OCI-LY7 (cell line): ENCODE measurements around the gene GXYLT2.

Experiments used
- CTCF ChIP-seq: fragments of 200-600 bp; sonication (generic); conservative IDR thresholded peaks from 2 replicates; pipeline ENCODE4 v1.5.1; 2014; ENCODE audit warnings: mild to moderate bottlenecking, antibody characterized with exemption, low read length, moderate library complexity, mixed read lengths
- EZH2phosphoT487 ChIP-seq: fragments of 200-600 bp; sonication (generic); IDR thresholded peaks from 2 replicates; pipeline ENCODE4 v1.6.1; 2018; ENCODE audit warnings: low read depth, borderline replicate concordance, mild to moderate bottlenecking, mixed run types, antibody characterized with exemption, low read length, moderate library complexity, mixed read lengths

DNA sequence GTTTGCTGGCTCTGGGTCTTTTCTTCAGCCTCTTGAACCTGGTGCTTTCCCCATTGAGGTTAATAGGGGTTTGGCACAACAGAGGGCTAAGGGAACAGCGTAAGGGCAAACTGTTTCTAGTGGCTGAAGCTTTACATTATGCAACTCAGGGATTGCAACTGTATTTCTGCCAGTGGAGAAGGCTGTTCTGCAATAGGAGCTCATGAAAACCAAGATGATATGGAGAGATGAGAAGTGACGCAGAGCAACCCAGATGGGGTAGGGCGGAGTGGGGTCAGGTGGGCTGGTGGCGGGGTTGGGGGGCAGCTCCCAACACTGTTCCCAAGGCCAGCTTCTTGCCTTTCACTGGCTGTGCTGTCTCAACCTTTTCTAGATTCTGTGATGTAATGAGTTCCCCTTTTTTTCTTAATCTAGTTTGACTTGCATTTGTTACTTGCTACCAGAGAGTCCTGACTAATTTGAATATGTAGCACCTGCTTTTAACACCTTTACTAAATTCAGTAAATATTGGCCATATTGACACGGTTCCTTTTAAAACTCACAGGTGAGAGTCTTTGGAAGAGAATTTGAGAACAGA lies 7.2 kb downstream of the GXYLT2 start:
- TF ChIP-seq CTCF = no peak
- no peak for TF ChIP-seq EZH2phosphoT487
